Right atrium auricular region (tissue), 2 donors: ENCODE data around the gene LTBP1. TPM values are rescaled to one million over a fixed set of nuclear protein-coding genes. Genes with fewer than 3 reads are reported as not detected.

Experiments used
- DNase-seq: peaks from one replicate; pipeline ENCODE4 v3.0.0-alpha.2; 2019; ENCODE audit warnings: low spot score
- H3K27ac ChIP-seq, 2 donors: fragments of 200-600 bp; sonication (generic); 1 replicate in 1 of 2; 2 replicates in 1 of 2; pipeline ENCODE4 v1.5.1; 2016 to 2019
- H3K27me3 ChIP-seq, 2 donors: fragments of 200-600 bp; sonication (generic); one replicate each; pipeline versions ENCODE4 v1.5.1 to v1.6.0; 2017 to 2019
- H3K36me3 ChIP-seq: fragments of 200-600 bp; sonication (generic); one replicate; pipeline ENCODE4 v1.5.1; 2016
- H3K4me1 ChIP-seq, 2 donors: fragments of 200-600 bp; sonication (generic); one replicate each; pipeline versions ENCODE4 v1.5.1 to v1.6.0; 2017 to 2019
- H3K4me3 ChIP-seq, 2 donors: fragments of 200-600 bp; sonication (generic); 1 replicate in 1 of 2; 2 replicates in 1 of 2; pipeline ENCODE4 v1.5.1; 2017 to 2019; ENCODE audit warnings: mild to moderate bottlenecking in 1 of 2, moderate library complexity in 1 of 2
- H3K9me3 ChIP-seq, 2 donors: fragments of 200-600 bp; sonication (generic); one replicate each; pipeline ENCODE4 v1.5.1; 2019
- CTCF ChIP-seq, 2 donors: fragments of 200-600 bp; sonication (generic); IDR thresholded peaks; one replicate each; pipeline ENCODE4 v1.5.1; 2019; ENCODE audit warnings: antibody characterized with exemption in 2 of 2
- total RNA-seq, 2 donors: library from RNA; depleted of rRNA; stranded (reverse); fragments of >200 nt; gene quantifications; one replicate each; pipeline ENCODE4 v1.1.0, GENCODE V29; 2016

LTBP1 gene
- total RNA-seq, 2 donors from 2014 or later = 168 to 291 TPM

GRCh38 chr2:33333433-33333832 is 386.7 kb downstream of the LTBP1 start:
- no peak for DNase-seq
- Histone ChIP-seq H3K27me3 (no peaks in the 10 kb centered on the region), H3K36me3 (peaks cover 21% of the 10 kb centered on the region), H3K4me3 (no peak overlapping the region), H3K9me3 (no peaks in the 10 kb centered on the region), H3K27ac (no peak overlapping the region), H3K4me1 (no peaks in the 10 kb centered on the region)
- no peak for TF ChIP-seq CTCF (IDR thresholded peaks at IDR 0.05)

GRCh38 chr2:33334083-33334482 is 387.3 kb downstream of the LTBP1 start:
- DNase-seq = no peak
- H3K4me3 ChIP-seq = no peak overlapping the region
- H3K27me3 ChIP-seq = no peaks in the 10 kb centered on the region
- H3K4me1 ChIP-seq = no peaks in the 10 kb centered on the region
- H3K27ac ChIP-seq = no peak overlapping the region
- no peak for TF ChIP-seq CTCF (IDR thresholded peaks at IDR 0.05)
- no peaks in the 10 kb centered on the region for H3K9me3 ChIP-seq
- H3K36me3 ChIP-seq = peaks cover 21% of the 10 kb centered on the region

- Histone ChIP-seq H3K4me3 (no peak overlapping the region), H3K27me3 (no peaks in the 10 kb centered on the region), H3K36me3 (peaks cover 21% of the 10 kb centered on the region), H3K27ac (no peak overlapping the region), H3K4me1 (no peaks in the 10 kb centered on the region), H3K9me3 (no peaks in the 10 kb centered on the region)
- no peak for DNase-seq
- TF ChIP-seq CTCF (IDR thresholded peaks at IDR 0.05) = no peak
Measured at GRCh38 chr2:33335516-33335915, 388.8 kb downstream of the LTBP1 start.

GRCh38 chr2:33336036-33336625 is 389.4 kb downstream of the LTBP1 start:
- TF ChIP-seq CTCF (IDR thresholded peaks at IDR 0.05) = no peak
- peaks cover 21% of the 10 kb centered on the region for H3K36me3 ChIP-seq
- H3K27ac ChIP-seq = no peak overlapping the region
- no peaks in the 10 kb centered on the region for H3K4me1 ChIP-seq
- no peak for DNase-seq
- H3K27me3 ChIP-seq = no peaks in the 10 kb centered on the region
- H3K9me3 ChIP-seq = no peaks in the 10 kb centered on the region
- H3K4me3 ChIP-seq = no peak overlapping the region

- no peaks in the 10 kb centered on the region for H3K4me1 ChIP-seq
- H3K4me3 ChIP-seq = no peak overlapping the region
- H3K27ac ChIP-seq = no peak overlapping the region
- H3K36me3 ChIP-seq = peaks cover 27% of the 10 kb centered on the region
- DNase-seq = no peak
- H3K27me3 ChIP-seq = no peaks in the 10 kb centered on the region
- no peaks in the 10 kb centered on the region for H3K9me3 ChIP-seq
- TF ChIP-seq CTCF (IDR thresholded peaks at IDR 0.05) = no peak
Measured at GRCh38 chr2:33337385-33337960, 390.7 kb downstream of the LTBP1 start.

- Histone ChIP-seq H3K36me3 (peaks cover 32% of the 10 kb centered on the region), H3K27ac (no peak overlapping the region)
- no peak for TF ChIP-seq CTCF (IDR thresholded peaks at IDR 0.05)
Measured at GRCh38 chr2:33337981-33338380, 391.2 kb downstream of the LTBP1 start.

More at GRCh38 chr2:33337981-33338380, 391.2 kb downstream of the LTBP1 start:
- Histone ChIP-seq H3K9me3 (no peaks in the 10 kb centered on the region), H3K4me3 (no peak overlapping the region), H3K4me1 (no peaks in the 10 kb centered on the region), H3K27me3 (no peaks in the 10 kb centered on the region)
- no peak for DNase-seq
